HG02623 (cell line): ENCODE data around the gene SIPA1L2.
"Not testable (repeated sequence)": the region's sequence is repeated elsewhere in the genome, so short reads cannot be mapped to it uniquely, and the experiment has no call there.

Experiments
- ATAC-seq: cut with Tn5 transposase; IDR thresholded peaks from one replicate; pipeline ENCODE4 v1.9.1; 2021; ENCODE audit warnings: moderate library complexity; ENCODE audit not compliant: unreplicated experiment

Gene SIPA1L2

DNA sequence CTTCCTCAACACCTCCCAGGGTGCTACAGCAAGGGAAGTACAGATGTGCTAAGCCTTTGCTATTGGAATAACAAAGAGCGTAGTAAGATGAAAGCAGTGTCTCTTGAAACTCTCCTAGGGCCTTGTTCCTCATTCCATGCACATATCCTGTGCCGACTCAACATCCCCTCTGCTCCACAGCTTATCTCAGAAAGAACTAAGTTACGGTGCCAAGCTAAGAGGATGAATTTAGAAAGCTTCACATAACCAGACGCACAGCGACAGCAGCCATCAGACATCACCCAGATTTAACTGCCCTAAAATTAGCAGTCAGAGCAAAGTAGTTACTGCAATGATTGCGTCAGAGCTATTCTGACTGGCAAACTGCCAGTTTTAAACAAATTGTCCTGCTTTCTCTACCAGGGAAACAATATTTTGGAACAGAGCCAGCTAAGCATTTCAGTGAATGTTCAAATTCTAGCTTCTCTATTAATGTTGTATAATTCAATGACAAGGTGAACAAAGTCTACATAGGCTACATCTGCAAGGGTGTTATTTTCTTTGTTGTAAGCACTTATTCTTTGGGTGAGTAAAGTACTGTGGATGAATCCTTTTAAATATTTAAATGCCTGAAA lies 9.5 kb downstream of the SIPA1L2 start:
- ATAC-seq, result no peak

DNA sequence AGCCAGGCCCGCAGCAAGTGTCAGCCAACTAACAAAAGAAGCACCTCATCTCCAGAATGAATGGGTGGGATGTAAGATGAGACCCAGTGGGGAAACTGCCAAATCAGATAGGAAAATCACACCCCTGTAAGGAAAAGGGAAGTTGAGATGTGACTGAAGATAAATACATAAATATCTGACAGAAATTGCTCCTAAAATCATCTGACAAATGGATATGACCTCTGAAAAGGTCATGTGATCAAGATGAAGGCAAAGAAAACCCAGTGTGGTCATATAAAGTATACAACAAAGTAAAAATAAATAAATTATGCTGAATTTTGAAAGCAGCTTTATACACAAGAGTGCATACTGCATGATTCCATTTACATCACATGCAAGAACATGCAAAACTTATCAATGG lies 12.7 kb downstream of the SIPA1L2 start:
- ATAC-seq, result no peak

DNA sequence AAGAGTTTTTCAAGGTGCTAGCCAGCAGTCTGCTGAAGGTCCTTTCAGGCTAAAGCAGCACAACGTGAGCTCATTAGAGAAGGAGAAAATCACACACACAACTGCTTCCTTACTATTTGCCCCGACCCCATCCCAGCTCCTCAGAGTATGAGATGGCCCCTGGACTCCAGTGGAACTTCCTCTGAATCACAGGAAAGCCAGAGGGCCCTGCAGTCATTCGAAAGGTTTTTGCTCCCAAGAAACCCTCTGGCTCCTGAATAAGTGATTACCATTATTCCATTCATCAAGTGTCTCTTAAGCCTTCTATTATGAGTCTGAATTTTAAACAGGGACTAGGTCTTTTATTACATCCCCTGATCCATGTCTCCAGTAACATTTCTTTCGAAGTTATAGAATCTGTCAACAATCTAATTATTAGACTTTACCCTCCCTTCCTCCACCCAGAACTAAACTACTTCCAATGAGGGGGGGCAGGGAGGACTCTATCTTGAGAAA lies 14.6 kb downstream of the SIPA1L2 start:
- no peak for ATAC-seq

DNA sequence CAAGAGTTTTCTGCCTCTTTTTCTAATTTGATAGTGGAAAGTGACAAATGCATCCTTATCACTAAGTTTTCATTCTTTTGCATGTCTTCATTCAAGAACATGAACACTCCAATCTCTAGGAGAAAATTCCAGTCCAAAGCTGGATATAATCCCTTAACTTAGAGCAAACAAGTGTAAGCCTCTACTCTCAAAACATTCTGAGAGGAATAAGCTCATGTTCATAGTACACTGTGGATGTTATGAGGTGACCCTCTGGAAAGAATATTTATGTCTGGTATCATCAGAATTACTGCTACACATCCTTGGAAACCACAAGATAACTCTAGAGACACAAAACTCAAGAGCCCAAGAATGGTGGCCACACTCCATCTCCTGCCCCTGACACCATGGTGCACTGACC lies 15.1 kb downstream of the SIPA1L2 start:
- no peak for ATAC-seq

DNA sequence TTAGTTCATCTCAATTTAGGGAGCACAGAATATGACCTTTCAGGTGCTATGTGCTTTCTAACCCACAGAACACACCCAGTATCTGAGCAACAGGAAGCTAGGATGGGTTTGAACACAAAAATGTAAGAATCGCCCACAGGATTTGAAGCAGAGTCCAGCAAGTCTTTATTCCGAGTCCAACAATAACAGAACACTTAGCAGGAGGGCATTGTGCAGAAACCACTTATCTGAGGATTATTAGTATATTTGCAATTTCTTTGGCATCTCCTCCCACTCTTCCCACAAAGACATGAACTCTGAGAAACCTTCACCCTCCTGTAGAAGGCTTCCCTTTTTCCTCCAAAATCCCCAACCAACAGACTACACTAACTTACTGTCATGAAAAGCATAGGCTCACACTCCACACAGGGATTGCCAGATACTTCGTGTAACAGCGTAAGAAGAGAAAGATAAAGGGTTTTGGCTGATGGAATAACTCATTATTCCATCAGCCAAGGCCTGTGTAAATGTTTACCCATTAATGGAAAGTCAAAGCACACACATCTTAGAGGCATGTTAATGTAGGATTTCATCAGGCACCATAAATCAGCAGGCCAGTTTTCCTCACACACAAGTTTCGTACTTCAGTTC lies 16.1 kb downstream of the SIPA1L2 start:
- ATAC-seq, result no peak

DNA sequence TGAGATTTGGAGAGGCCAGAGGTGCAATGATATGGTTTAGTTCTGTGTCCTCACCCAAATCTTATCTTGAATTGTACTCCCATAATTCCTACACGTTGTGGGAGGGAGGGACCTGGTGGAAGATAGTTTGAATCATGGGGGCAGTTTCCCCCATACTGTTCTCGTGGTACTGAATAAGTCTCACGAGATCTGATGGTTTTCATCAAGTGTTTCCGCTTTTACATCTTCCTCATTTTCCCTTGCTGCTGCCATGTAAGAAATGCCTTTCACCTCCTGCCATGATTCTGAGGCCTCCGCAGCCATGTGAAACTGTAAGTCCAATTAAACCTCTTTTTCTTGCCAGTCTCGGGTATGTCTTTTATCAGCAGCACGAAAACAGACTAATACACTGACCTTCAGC lies 17.1 kb downstream of the SIPA1L2 start:
- not testable (repeated sequence) for ATAC-seq

DNA sequence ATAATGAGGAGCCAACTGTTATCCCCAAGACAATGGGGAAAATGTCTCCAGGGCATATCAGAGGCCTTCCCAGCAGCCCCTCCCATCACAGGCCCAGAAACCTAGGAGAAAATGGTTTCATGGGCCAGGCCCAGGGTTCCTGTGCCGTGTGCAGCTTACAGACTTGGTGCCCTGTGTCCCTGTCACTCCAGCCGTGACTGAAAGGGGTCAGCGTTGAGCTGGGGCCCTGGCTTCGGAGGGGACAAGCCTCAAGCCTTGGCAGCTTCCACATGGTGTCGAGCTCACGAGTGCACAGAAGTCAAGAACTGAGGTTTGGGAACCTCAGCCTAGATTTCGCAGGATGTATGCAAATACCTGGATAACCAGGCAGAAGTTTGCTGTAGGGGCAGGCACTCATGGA lies 18.1 kb downstream of the SIPA1L2 start:
- ATAC-seq, result no peak

DNA sequence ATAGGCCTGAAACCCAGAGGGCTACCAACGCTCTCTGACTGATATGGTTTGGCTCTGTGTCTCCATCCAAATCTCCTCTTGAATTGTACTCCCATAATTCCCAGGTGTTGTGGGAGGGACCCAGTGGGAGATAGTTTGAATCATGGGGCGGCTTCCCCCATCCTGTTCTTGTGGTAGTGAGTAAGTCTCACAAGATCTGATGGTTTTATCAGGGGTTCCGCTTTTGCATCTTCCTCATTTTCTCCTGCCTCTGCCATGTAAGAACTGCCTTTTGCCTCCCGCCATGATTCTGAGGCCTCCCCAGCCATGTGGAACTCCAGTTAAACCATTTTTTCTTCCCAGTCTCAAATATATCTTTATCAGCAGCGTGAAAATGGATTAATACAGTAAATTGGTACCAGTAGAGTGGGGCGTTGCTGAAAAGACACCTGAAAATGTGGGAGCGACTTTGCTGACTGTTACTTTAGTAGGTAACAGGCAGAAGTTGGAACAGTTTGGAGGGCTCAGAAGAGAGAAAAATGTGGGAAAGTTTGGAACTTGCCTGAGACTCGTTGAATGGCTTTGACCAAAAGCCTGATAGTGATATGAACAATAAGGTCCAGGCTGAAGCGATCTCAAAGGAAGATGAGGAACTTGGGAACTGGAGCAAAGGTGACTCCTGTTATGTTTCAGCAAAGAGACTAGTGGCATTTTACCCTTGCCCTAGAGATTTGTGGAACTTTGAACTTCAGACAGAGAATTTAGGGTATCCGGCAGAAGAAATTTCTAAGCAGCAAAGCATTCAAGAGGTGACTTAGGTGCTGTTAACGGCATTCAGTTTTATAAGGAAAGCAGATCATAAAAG lies 18.8 kb downstream of the SIPA1L2 start:
- not testable (repeated sequence) for ATAC-seq

DNA sequence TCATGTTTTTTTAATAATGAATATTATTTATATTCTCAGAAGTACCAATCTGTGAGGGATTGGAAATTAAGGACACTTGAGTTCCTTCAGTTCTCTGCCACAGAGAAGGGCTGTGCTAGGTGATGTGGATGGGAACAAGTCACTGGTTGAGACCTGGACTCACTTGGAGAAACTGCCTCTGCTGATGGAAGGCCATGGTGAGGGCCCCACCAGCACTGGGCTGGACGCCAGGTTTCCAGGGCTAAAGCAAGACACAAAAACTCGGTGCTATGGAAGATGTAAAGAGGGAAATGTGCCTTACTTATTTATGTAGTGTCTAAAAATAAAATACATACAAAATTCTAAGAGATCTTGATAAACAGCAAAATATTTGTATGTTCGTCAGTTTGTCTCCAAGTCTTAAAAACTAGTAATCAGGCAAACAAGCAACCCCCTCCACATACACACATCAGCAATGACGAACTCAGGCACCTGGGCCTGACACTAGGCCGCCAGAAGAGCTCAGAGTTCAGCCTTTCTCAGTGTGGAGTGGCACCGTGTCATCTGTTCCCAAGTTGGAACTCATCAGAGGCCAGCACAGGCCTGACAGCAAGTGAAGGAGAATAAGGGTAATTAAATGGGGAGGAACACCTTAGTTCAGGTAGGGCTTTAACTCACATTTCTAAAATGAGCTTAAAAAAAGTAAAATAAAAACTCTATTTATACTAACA lies 19.6 kb downstream of the SIPA1L2 start:
- ATAC-seq, result no peak

DNA sequence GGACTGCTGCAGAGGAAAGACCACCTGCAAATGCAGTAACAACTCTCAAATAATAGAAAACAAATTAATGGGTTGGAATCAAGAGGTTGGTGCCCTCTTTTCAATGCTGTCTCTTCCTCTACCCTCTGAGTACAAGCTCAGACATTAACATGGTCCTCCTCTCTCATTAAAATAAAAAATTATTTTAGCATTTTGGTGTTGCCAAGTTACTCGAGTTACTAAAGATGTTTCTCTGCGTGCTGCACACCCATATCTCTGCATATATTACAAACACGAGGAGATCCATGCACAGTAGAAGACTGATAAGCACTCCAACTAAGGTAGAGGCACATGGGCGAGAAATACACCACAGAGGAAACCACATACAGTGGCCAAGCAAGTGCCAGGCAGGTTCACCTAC lies 21.5 kb downstream of the SIPA1L2 start:
- ATAC-seq, result no peak

DNA sequence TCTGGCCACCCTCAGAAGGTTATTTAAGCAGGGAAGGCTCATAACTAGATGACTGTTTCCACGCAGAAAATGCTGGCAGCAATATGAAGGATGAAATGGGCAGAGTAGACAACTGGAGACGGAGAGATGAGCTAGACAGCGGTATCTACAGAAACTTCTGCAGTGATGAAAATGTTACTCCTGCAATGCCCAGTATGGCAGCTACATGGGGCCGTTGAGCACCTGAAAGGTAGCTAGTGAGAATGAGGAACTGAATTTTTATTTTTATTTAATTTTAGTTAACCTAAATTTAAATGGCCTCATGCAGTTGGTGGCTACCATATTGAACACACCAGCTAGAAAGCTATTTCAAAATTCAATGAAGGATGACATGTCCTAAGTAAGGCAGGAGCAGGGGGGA lies 27.3 kb downstream of the SIPA1L2 start:
- no peak for ATAC-seq

DNA sequence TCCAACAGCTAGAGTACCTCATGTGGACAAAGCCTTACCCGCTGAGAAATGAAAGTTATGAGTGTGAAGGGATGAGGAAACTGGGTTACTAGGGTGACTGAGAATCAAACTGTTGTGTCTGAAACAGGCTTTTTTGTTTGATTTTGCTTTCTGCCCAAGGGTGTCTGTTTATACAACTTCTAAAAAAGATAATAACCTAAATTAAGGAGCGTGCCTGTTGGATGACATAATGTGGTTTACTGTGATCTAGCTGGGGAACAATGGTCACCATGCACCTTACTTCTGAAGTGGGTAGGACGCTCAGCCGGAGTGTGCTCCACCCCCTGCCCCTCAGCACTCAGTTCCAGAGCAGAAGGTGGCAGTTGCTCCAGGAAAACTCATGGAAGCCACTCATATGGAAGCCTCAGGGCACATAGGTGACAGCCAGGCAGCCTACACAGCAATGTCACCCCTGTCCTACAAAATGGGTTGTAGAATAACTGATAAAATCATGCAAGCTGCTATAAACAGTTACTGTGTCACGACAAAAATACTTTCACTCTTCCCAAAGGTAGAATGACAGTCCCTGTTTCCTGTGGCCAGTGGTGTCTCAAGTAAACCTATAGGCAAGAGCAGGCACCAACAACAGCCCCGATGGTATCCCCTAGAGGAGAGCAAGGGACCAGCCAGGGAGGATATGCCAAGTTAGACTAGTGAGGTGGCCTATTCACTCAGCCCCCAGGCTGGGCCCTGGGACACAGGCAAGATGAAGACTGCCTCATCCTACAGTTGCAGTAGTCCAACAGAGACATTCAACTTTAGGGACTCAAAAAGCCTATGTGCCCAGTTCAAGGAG lies 29.3 kb downstream of the SIPA1L2 start:
- ATAC-seq, result no peak

DNA sequence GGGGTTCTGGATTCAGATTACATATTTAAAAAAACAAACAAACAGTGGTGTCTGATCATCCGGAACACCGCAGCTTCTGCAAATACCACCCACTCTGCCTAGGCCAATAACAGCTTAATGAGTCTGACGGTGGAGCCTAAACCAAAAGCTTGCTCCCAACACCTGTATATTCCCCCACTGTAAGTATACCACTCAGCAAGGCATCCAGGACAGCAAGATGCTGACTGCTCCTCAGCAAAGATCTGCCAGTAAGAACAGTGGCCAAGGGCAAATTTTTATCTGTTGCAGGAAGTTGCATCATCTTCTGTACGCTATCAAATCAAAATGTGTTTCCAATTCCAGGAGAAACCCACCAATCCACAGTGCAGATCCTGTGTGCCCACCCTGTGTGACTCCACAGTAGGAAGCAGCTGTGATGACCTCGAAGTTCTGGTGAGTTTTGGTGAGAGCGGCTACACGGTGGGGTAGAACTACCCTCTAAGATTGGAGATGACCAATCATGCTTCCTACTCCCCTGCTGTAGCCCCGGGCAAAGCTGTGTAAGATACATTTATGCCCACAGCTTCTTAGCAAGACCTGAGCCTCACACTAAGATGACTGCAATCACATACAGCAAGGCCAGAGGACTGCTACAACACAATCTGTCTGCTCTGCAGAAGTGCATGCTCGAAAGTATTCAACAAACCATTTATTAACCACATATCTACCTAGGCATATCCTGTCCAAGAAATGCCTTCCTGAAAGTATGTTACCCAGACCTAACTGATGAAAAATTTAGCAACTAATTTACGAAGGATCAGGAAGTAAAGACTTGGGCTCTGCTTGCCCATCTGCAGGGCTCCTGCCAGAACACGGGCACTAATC lies 30.5 kb downstream of the SIPA1L2 start:
- peak; percentile 31 for ATAC-seq

DNA sequence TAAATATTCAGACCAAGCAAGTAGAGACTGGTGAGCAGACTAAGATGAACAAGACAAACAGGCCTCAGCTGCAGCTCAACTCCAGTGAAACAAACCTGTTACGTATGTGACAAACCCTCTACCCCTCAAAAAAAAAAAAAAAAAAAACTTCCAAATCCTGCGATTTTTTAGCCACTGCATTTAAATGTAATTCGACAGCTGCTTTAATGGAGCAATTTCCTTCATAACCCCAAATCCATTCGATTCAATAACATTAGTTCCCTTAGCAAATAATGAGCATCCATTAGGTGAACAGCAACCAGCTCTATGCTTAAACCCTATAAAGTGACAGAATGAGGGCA lies 31.1 kb downstream of the SIPA1L2 start:
- ATAC-seq, result no peak

DNA sequence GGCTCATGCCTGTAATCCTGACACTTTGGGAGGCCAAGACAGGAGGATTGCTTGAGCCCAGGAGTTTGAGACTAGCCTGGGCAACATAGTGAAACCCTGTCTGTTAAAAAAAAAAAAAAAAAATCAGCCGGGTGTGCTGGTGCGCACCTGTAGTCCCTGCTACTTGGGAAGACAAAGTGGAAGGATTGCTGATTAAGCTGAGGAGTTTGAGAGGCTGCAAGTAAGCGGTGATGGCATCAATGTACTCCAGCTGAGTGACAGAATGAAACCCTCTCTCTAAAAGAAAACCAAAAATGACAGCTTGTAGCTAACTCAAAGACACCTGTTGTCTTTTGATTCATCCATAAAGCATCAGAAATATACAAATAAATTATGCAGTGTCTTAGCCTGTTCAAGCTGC lies 31.8 kb downstream of the SIPA1L2 start:
- no peak for ATAC-seq

DNA sequence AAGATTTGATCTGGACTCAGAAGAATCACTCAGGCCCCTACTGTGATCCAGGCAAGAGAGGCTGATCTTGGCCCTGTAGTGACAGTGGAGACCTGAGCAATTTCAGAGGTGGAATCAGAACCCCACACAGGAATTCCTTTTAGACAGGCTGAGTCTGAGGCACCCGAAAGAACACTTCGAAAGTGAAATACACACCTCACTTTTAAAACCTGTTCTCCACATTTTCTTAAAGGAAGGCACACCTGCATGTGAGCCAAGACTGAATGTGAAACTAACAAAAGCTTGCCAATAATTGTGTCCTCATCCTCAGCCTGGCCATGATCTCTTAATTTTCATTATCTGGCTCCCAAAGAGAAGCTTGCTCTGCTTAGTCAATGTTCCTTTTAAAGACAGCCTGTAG lies 32.2 kb downstream of the SIPA1L2 start:
- ATAC-seq, result peak; percentile 55

DNA sequence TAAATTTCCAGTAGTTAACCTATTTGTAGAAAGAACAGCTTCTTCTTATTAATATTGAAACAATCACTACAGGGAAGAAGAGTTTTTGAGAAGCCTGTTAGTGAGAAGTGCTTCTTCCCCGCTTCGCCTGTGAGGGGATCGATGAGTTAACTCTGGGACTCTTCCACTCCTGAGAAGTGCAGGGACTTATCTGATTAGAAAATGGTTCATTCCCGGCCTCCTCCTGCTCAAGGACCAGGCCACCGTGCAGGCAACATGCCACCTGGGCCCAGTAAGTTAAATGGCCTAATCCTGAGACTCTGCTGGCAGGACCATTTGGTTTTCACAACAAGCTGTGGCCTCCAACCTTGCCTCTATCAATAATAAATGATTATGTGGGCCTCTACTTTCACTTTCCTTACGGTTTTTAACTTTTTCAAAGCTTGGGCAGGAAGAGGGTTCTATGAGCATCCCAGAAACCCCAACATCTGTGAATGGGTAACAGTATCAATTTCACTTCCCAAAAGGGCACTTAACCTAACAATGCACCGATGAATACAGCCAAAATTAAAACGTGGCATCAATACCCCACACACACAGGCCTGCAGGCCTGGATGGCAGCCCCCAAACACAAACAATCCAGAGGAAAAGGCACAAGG lies 33.1 kb downstream of the SIPA1L2 start:
- peak; percentile 35 for ATAC-seq

DNA sequence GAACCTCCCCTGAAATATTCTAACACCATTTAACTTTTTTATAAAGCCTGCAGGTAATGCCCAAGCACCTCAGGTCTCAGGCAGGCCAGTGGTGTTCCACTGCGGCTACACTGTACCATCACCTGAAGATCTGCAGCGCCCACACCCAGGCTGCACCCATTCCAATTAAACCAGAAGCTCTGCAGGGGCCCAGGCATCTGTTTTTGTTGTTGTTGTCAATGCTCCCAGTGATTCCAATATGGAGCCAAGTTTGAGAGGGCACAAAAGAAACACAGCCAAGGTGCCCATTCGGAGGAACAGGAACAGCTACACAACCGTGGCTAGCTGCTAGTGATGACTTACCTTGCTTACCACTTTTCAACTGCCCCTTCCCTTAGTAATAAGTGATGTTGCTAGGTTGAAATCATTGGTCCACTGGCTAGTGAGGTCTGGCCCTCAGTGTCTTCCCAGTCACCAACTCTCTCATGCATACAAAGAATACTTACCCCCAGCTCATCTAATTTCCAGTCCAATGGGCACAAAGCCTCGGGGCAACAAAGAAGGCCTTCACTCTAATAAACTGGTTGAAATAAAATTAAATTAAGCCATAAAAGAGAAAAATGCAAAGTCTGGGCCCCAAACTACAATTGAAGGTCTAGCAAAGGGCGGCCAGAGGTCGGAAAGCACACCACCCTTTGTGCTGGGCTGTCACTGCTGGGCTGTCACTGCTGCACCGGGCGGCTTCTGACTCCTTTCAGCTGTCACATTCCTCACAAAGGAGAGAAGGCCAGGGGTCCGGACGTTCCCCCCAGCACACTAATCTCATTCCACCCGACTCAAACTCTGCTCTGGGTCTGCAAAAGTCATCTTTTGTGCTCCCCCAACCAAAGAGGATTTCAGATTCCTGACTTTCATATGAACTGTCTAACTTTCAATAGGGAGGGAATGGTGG lies 34.9 kb downstream of the SIPA1L2 start:
- ATAC-seq, result no peak
